Mucosa of stomach (tissue), 1 donor: ENCODE data around the gene MYO1D.
"Not testable (repeated sequence)": the region's sequence is repeated elsewhere in the genome, so short reads cannot be mapped to it uniquely, and the experiment has no call there.

Source experiments
- H3K27me3 ChIP-seq: one replicate; pipeline ENCODE4 v1.7.0; 2013; ENCODE audit warnings: mild to moderate bottlenecking, low read length; ENCODE audit not compliant: control insufficient read depth, insufficient read depth
- H3K36me3 ChIP-seq: one replicate; pipeline ENCODE4 v1.7.0; 2013; ENCODE audit warnings: low read length; ENCODE audit not compliant: control insufficient read depth, insufficient read depth
- H3K4me1 ChIP-seq: one replicate; pipeline ENCODE4 v1.7.0; 2013; ENCODE audit warnings: mild to moderate bottlenecking, low read length; ENCODE audit not compliant: control insufficient read depth, insufficient read depth
- H3K4me3 ChIP-seq: one replicate; pipeline ENCODE4 v1.7.0; 2013; ENCODE audit warnings: low read length
- H3K9ac ChIP-seq: one replicate; pipeline ENCODE4 v1.7.0; 2013; ENCODE audit warnings: mild to moderate bottlenecking, low read length, moderate library complexity
- H3K9me3 ChIP-seq: one replicate; pipeline ENCODE4 v1.7.0; 2013; ENCODE audit warnings: mild to moderate bottlenecking, low read length, moderate library complexity; ENCODE audit not compliant: control insufficient read depth
- donor health status: Pancreatic carcinoma.

Gene MYO1D

DNA sequence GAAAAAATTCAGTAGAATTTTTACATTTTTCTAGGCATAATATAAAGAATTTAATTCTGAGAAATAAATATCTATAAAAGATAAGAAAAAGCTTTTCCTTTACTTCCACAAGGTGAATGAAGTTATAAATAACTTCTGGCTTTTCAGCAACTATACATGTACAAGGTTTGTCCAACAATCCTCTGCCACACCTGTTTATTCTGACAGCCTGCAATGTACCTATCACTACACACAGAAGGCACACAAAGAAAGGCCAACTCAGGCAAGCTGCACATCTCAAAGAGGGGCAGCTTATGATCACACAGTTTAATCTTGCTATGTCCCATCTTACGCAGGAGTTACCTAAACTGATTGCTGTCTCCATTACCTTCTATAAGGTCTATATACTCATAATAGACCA lies 120.2 kb downstream of the MYO1D start:
- H3K27me3 ChIP-seq, result no peaks in the 10 kb centered on the region
- no peak overlapping the region for H3K9ac ChIP-seq
- H3K9me3 ChIP-seq, result no peaks in the 10 kb centered on the region
- no peaks in the 10 kb centered on the region for H3K36me3 ChIP-seq
- H3K4me1 ChIP-seq, result no peaks in the 10 kb centered on the region
- H3K4me3 ChIP-seq, result no peak overlapping the region

DNA sequence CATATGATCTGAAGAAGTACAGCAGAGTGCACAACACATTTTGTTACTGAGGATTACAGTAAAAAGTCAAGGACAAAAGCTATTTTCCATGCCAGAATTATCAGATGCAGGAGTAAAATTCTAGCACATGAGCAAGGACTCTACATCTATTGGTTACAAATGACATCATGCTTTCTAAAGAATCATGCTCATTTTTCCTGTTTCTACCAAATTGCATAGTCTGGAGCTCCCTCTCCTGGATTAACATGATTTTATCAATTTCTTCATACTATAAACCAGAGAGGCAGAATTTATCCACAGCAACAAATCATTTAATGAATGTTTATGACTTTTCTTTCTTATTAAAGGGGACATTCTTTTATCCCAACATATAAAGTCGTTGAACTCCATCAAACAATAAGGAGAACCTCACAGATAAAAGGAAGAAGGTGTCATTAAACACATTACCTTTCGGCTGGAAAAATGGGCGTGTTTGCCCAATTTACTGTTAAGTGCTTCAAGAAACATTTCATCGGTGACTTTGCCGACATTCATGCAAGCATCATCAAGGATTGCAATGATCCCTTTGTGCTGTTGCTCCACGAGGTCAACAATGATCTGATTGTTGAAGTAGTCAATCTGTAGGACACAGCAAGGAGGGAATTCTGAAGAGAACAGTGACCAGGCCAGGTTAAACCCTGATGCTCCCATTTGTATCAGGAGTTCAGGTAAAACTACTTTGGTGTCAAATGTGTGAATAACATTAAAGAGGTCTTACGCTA lies 121.7 kb downstream of the MYO1D start:
- no peaks in the 10 kb centered on the region for H3K9me3 ChIP-seq
- H3K36me3 ChIP-seq, result no peaks in the 10 kb centered on the region
- no peak overlapping the region for H3K4me3 ChIP-seq
- no peaks in the 10 kb centered on the region for H3K4me1 ChIP-seq
- H3K9ac ChIP-seq, result no peak overlapping the region
- no peaks in the 10 kb centered on the region for H3K27me3 ChIP-seq

- H3K4me3 ChIP-seq, result no peak overlapping the region
- H3K27me3 ChIP-seq, result no peaks in the 10 kb centered on the region
- no peaks in the 10 kb centered on the region for H3K36me3 ChIP-seq
- H3K9me3 ChIP-seq, result no peaks in the 10 kb centered on the region
- no peaks in the 10 kb centered on the region for H3K4me1 ChIP-seq
- H3K9ac ChIP-seq, result no peak overlapping the region
Observed at GRCh38 chr17:32752934-32753333, 124.0 kb downstream of the MYO1D start.

- Histone ChIP-seq H3K4me1 (no peaks in the 10 kb centered on the region), H3K27me3 (no peaks in the 10 kb centered on the region), H3K9ac (no peak overlapping the region), H3K4me3 (no peak overlapping the region), H3K36me3 (no peaks in the 10 kb centered on the region), H3K9me3 (no peaks in the 10 kb centered on the region)
Observed at GRCh38 chr17:32747856-32748255, 129.1 kb downstream of the MYO1D start.

DNA sequence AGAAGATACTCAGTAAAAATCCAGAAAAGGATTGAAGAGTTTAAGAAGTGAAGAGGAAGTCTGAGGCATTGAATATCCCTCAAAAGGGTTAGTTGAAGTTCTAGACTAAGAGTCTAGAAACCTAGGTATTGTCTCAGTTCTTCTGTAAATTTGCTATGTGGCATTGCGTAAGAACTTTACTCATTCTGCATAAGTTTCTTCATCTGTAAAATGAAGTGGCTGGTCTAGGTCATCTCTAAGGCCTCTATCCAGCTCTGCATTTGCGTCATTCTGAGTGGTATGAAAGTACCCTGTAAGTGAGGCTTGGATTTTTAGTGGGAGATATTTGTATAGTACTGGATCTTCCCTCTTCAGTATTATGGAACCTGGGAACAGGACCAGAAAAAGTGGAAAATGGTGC lies 130.2 kb downstream of the MYO1D start:
- Histone ChIP-seq H3K9me3 (no peaks in the 10 kb centered on the region), H3K36me3 (no peaks in the 10 kb centered on the region), H3K9ac (no peak overlapping the region), H3K4me1 (no peaks in the 10 kb centered on the region), H3K27me3 (no peaks in the 10 kb centered on the region), H3K4me3 (no peak overlapping the region)

DNA sequence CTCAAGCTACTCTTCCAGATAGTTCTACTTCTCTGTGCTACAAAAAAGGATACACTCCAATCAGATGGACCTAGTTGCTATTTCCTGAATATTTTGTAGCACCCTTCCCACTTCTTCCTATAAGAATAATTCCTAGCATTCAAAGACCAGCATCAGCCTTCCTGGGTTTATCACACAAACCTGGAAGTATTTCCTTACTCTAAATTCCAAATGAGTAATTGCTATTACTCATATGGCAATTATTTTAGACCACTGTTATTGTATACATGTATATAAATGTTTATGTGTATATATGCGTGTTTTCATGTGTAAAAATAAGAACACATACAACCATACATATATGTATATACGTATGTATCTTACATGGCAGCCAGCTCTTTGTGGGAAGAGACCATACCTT lies 130.6 kb downstream of the MYO1D start:
- Histone ChIP-seq H3K36me3 (no peaks in the 10 kb centered on the region), H3K4me1 (no peaks in the 10 kb centered on the region), H3K9ac (no peak overlapping the region), H3K9me3 (no peaks in the 10 kb centered on the region), H3K4me3 (no peak overlapping the region), H3K27me3 (no peaks in the 10 kb centered on the region)

DNA sequence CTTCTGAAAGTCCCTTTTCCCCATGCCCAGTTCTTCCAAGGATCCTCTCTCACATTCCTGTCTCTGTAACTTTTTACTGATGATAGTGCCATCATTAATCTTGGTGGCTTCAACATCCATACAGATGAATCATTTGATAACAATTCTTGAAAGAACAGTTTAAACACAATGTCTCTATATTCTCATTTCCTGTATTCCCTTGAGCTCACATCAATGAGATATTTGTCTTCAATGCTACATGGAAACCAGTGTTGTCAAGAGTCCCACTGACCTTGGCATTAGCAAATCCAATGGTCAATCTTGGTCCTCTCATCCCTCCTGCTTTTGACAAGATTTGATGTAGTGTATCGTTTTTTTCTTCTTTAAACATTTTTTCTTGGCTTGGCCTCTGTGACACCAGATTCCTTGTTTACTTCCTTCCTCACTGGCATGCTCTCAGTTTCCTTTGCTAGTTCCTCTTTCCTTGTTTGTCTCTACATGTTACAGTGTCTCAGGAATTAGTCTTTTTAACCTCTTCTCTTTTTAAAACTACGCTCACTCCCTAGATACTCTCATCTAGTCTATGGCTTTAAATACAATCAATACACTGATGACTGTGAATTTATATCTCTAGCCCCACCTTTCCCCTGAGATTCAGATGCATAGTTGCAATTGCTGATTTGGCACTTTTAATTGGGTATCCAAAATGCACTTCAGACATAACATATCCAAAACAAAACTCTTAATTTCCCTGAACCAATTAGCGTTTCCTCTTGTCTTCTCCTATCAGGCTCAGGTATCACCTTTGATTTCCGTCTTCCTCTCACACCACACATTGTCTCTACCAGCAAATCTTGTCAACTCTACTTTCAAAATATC lies 134.0 kb downstream of the MYO1D start:
- Histone ChIP-seq H3K9me3 (no peaks in the 10 kb centered on the region), H3K4me1 (no peaks in the 10 kb centered on the region), H3K36me3 (no peaks in the 10 kb centered on the region)

DNA sequence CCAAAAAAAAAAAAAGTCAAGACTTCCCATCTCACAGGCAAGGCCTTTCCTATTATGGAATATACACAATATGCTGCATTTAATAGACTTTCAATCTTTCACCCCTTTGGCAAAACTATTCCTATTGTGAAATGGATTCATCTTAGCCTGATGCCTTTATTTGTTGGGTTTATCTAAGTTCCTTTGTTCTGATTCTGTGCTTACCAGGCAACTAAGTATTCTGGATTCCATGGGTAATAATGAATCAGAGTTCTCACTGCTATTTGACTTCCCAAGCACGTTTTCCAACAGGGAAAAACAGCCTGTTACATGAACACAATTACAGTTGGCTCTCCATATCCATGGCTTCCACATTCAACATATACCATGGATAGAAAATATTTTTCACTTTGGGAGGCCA lies 135.5 kb downstream of the MYO1D start:
- no peaks in the 10 kb centered on the region for H3K9me3 ChIP-seq
- H3K4me3 ChIP-seq, result no peak overlapping the region
- H3K9ac ChIP-seq, result no peak overlapping the region
- H3K27me3 ChIP-seq, result no peaks in the 10 kb centered on the region
- H3K36me3 ChIP-seq, result no peaks in the 10 kb centered on the region
- no peaks in the 10 kb centered on the region for H3K4me1 ChIP-seq

More for the DNA sequence above, 134.0 kb downstream of the MYO1D start:
- Histone ChIP-seq H3K4me3 (no peak overlapping the region), H3K27me3 (no peaks in the 10 kb centered on the region), H3K9ac (no peak overlapping the region)

- H3K27me3 ChIP-seq, result no peaks in the 10 kb centered on the region
- no peaks in the 10 kb centered on the region for H3K36me3 ChIP-seq
- no peak overlapping the region for H3K4me3 ChIP-seq
- no peak overlapping the region for H3K9ac ChIP-seq
- no peaks in the 10 kb centered on the region for H3K9me3 ChIP-seq
- no peaks in the 10 kb centered on the region for H3K4me1 ChIP-seq
Observed at GRCh38 chr17:32739722-32740121, 137.2 kb downstream of the MYO1D start.

DNA sequence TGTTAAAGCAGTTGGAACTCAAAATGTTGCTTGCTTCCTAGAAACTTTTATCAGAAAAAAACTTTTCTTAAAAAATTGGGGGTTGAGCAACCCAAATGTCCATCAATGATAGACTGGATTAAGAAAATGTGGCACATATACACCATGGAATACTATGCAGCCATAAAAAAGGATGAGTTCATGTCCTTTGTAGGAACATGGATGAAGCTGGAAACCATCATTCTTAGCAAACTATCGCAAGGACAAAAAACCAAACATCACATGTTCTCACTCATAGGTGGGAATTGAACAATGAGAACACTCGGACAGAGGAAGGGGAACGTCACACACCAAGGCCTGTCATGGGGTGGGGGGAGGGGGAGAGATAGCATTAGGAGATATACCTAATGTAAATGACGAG lies 137.8 kb downstream of the MYO1D start:
- not testable (repeated sequence) for H3K27me3 ChIP-seq

GRCh38 chr17:32733401-32733800 lies 143.5 kb downstream of the MYO1D start:
- no peak overlapping the region for H3K4me3 ChIP-seq
- H3K9ac ChIP-seq, result no peak overlapping the region
- no peaks in the 10 kb centered on the region for H3K9me3 ChIP-seq
- H3K36me3 ChIP-seq, result peaks cover 7% of the 10 kb centered on the region
- H3K4me1 ChIP-seq, result no peaks in the 10 kb centered on the region
- no peaks in the 10 kb centered on the region for H3K27me3 ChIP-seq

More for the DNA sequence above, 137.8 kb downstream of the MYO1D start:
- H3K4me1 ChIP-seq, H3K36me3 ChIP-seq, H3K9ac ChIP-seq, H3K9me3 ChIP-seq, H3K4me3 ChIP-seq: not testable (repeated sequence)

DNA sequence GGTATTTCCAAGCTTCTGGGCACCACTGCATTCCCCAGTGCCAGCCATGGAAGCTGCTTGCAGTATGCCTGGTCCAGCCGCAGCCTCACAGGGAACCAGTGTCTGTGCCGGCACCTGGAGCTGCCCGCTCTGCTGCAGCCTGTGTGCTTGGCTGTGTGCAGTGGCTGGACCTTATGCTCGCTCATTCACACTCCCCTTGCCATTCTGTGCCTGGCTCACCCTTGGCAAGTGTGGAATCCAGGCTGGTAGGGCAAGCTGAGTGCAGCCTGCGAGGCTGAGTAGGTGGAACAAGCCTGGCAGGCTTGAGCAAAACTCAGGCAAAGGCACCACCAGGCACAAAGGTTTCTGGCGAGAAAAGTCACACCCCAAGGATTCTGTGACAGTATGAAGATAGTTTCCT lies 144.0 kb downstream of the MYO1D start:
- no peaks in the 10 kb centered on the region for H3K4me1 ChIP-seq
- H3K36me3 ChIP-seq, result peaks cover 7% of the 10 kb centered on the region
- H3K9me3 ChIP-seq, result no peaks in the 10 kb centered on the region
- no peak overlapping the region for H3K4me3 ChIP-seq
- H3K9ac ChIP-seq, result no peak overlapping the region
- no peaks in the 10 kb centered on the region for H3K27me3 ChIP-seq
